ENCODE results near the gene PTPRM. TPM values are rescaled to one million over a fixed set of nuclear protein-coding genes. Genes with fewer than 3 reads are reported as not detected.

The PTPRM gene
- total and polyA plus RNA-seq, 4 donors: 9.2 to 23.0 (median 12.7) TPM

- 8% methylated on average over 47 of the region's 47 CpGs for whole genome bisulfite sequencing
- Histone ChIP-seq H3K36me3 (ENCODE audit: control insufficient read depth in 4 of 4, insufficient read depth in 3 of 4, low read depth in 1 of 4, low read length in 3 of 4) (no peaks in the 10 kb centered on the region), H3K4me3 (ENCODE audit: low read depth in 1 of 3, low read length in 3 of 3) (peak overlapping the region in 2 of 3 donors; percentile 12 to 52), H3K9me3 (ENCODE audit: control insufficient read depth in 4 of 4, low read length in 3 of 4) (no peaks in the 10 kb centered on the region), H3K4me1 (ENCODE audit: control insufficient read depth in 4 of 4, insufficient read depth in 4 of 4, low read length in 3 of 4) (peaks cover 0 to 5% (median 0%) of the 10 kb centered on the region in 4 donors), H3K27me3 (ENCODE audit: control insufficient read depth in 4 of 4, insufficient read depth in 4 of 4, low read length in 3 of 4) (no peaks in the 10 kb centered on the region), H3K27ac (ENCODE audit: low read depth in 1 of 2, low read length in 2 of 2) (no peak overlapping the region), H3K9ac (ENCODE audit: low read depth in 1 of 2, low read length in 2 of 2) (no peak overlapping the region)
- peak; percentile 41 for DNase-seq (ENCODE audit: low spot score)
- TF ChIP-seq CTCF (IDR thresholded peaks at IDR 0.05; ENCODE audit: low read depth, low read length, missing input control) (peak; percentile 42), ATF3 (IDR thresholded peaks at IDR 0.05) (no peak), RAD21 (IDR thresholded peaks at IDR 0.05) (peak; percentile 61 to 74)
Measured at GRCh38 chr18:8367217-8367988, 800.3 kb downstream of the PTPRM start.

GRCh38 chr18:8368512-8369217 lies 801.5 kb downstream of the PTPRM start:
- peaks cover 0 to 5% (median 0%) of the 10 kb centered on the region in 4 donors for H3K4me1 ChIP-seq (ENCODE audit: control insufficient read depth in 4 of 4, insufficient read depth in 4 of 4, low read length in 3 of 4)
- no peak overlapping the region for H3K4me3 ChIP-seq (ENCODE audit: low read depth in 1 of 3, low read length in 3 of 3)
- no peaks in the 10 kb centered on the region for H3K27me3 ChIP-seq (ENCODE audit: control insufficient read depth in 4 of 4, insufficient read depth in 4 of 4, low read length in 3 of 4)
- no peak overlapping the region for H3K9ac ChIP-seq (ENCODE audit: low read depth in 1 of 2, low read length in 2 of 2)
- 94% methylated on average over 4 of the region's 4 CpGs for WGBS
- TF ChIP-seq YY1 (IDR thresholded peaks at IDR 0.05) (no peak), FOXA2 (IDR thresholded peaks at IDR 0.05) (no peak), TAF1 (conservative IDR thresholded peaks at IDR 0.05) (no peak), ATF3 (IDR thresholded peaks at IDR 0.05) (no peak), NR2F2 (IDR thresholded peaks at IDR 0.05) (no peak), ZBTB33 (IDR thresholded peaks at IDR 0.05) (no peak), EGR1 (IDR thresholded peaks at IDR 0.05; ENCODE audit: low read depth in 2 of 2) (no peak), FOXA1 (IDR thresholded peaks at IDR 0.05) (no peak), GABPA (IDR thresholded peaks at IDR 0.05 in 1 of 2, conservative IDR thresholded peaks at IDR 0.05 in 1 of 2) (no peak), HNF4G (IDR thresholded peaks at IDR 0.05) (no peak), SP1 (IDR thresholded peaks at IDR 0.05) (no peak), CTCF (IDR thresholded peaks at IDR 0.05; ENCODE audit: low read depth, low read length, missing input control) (no peak), MAX (IDR thresholded peaks at IDR 0.05) (no peak), RAD21 (IDR thresholded peaks at IDR 0.05) (no peak), JUND (IDR thresholded peaks at IDR 0.05) (no peak), REST (IDR thresholded peaks at IDR 0.05) (no peak), RXRA (IDR thresholded peaks at IDR 0.05) (no peak)
- no peak for DNase-seq (ENCODE audit: low spot score)
- no peaks in the 10 kb centered on the region for H3K36me3 ChIP-seq (ENCODE audit: control insufficient read depth in 4 of 4, insufficient read depth in 3 of 4, low read depth in 1 of 4, low read length in 3 of 4)
- no peak overlapping the region for H3K27ac ChIP-seq (ENCODE audit: low read depth in 1 of 2, low read length in 2 of 2)
- no peaks in the 10 kb centered on the region for H3K9me3 ChIP-seq (ENCODE audit: control insufficient read depth in 4 of 4, low read length in 3 of 4)
